ENCODE results near the gene FGF9.

FGF9 gene

GRCh38 chr13:21670883-21671619 lies at the start of gene FGF9:
TSS of gene FGF9 (plus strand) at chr13:21671073. CDS start at chr13:21671913, 840 bp downstream.
- peak; percentile 91 for DNase-seq (ENCODE audit: low spot score)

DNA sequence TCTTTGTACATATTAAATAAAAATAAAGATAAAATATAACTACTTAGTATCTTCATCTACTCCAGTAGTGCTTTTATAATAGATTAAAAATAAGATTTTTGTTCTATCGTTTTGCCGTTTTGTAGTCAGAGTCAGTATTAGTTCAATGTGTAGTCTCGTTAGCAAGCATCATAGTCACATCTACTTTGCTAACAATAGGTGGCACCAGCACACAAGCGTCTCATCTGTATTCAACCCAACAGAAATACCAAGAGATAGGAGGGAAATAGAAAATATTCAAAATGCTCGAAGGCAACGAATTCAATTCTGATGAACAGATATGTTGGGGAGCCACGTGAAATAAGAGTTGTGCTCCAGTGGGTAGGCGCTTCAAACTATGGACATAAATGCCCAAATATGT lies 45.5 kb upstream of the FGF9 start:
- peak; percentile 46 for DNase-seq (ENCODE audit: low spot score)

GRCh38 chr13:21632196-21632595 lies 38.7 kb upstream of the FGF9 start:
- no peak for DNase-seq (ENCODE audit: low spot score)

DNA sequence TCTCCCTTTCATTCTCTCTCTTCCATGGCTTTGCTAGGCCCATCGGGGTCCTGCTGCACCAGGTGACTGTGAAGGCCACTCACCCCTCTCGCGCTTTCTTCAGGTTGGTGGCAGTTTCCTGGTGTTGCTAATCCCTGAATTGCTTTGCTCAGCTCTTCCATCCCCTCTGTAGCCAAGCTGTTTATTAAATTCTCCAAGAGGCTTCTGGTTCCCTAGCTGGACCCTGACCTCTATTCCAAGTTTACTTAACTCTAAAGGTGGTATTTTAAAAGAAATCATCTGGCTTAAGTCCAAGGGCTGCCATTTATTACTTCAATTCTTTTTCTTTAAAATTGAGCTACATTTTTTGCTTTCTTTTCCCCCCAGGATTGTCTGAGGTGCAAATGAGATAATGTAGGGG lies 34.2 kb upstream of the FGF9 start:
- DNase-seq (ENCODE audit: low spot score): no peak

GRCh38 chr13:21637296-21637695 lies 33.6 kb upstream of the FGF9 start:
- DNase-seq (ENCODE audit: low spot score): peak; percentile 27

DNA sequence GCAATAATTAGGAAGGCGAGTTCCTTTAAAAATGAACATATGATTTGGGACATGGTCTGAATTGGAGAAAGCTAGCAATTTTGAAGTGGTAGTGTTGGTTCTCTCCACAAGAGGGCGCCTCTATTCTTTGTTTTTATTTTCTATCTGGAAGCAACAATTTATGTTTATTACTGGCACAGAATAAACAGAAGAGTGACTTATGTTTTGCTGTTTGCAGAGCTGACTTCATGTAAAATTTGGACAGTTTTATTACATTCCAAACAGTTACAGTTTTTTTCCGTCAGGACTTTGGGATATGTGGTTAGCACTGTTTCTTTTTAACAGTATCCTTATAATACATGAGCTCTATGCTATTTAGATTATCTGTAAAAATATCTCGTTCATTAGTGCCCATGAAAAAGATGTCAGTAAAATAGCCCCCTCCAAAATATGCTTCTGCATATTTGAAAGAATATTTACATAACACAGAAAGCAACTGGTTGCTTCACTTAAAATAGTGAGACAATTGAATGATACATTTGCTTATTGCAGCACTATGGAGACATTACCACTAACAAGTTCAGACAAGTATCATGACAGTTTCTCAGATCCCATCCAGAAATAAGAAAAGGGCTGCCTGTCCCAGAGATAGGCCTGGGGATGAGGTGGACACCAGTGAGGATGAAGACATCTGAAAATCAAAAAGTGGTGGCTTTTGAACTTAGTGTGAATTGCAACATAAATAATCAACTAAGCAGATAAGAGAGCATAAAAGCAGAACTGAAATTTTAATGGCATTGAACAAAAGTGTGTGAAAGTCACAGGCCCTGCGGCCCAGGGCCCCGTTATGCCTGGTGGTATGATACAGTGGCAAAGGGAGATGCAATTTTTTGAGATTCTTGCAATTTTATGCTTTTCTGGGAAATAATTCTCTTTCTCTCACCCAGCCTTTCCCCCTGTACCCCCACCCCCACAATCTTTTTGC lies 32.3 kb upstream of the FGF9 start:
- DNase-seq (ENCODE audit: low spot score): peak; percentile 32

GRCh38 chr13:21639561-21639960 lies 31.3 kb upstream of the FGF9 start:
- DNase-seq (ENCODE audit: low spot score): no peak

DNA sequence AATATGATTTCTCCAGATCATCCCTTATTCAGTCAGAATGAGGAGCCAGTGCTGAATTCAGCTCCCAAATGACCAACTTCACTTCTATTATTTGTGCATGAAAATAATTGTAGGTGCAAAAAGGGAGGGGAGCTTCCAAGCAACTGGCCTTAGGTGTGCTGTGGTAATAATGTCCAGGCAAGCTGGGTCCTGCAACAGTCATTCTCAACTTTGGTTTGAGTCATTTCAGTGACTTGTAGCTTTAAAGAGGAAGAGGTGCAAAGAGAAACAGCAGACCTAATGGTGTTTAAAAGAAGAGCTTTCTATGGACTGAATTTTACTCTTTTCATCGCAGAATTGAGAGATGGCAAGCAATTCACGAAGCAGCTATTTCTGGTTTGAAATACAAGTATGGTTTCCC lies 29.2 kb upstream of the FGF9 start:
- no peak for DNase-seq (ENCODE audit: low spot score)

- DNase-seq (ENCODE audit: low spot score): no peak
Measured at GRCh38 chr13:21657538-21657937, 13.3 kb upstream of the FGF9 start.

GRCh38 chr13:21659087-21659486 lies 11.8 kb upstream of the FGF9 start:
- DNase-seq (ENCODE audit: low spot score): no peak

GRCh38 chr13:21661097-21661909 lies 9.6 kb upstream of the FGF9 start:
- DNase-seq (ENCODE audit: low spot score): no peak

DNA sequence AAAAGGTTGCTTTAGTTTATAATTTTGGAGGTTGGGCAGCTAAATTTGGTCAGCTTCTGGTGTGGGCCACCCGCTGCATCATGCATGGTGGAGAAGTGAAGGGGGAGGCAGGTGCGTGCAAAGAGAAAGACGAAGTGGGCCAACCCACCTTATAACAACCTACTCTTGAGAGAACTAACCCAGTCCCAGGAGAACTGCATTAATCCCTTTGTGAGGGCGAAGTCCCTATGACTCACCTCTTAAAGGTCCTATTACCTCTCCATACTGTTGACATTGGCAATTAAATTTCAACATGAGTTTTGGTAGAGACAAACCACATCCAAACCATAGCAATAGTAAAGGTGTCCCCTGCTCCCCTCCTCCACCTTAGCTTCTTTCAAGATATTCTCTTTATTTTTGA lies 7.7 kb upstream of the FGF9 start:
- no peak for DNase-seq (ENCODE audit: low spot score)

DNA sequence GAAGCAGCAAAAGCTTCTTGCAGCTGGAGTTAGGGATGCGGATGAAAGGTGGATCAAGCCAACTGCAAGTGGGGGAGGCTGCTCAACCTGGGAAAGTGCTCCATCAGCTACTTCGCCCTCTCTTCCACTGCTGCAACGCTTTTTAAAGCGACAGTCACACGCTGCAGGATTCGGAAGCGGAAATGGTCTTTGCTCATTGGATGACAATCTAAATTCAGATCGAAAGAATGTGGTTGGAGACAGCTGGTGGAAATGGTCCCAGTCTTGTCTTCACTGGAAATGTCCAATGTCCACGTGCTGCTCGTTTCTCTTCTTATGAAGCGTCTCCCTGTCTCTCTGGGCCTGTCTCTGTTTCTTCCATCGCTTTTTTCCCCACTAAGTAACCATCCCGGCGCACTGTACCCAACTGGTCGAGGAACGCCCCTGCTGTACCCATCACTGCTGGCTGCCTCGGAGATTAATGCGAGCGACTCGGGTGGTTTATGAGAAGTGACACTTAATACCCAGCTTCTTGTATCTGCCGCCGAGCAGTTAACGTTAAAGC lies 2.1 kb upstream of the FGF9 start:
- peak; percentile 27 for DNase-seq (ENCODE audit: low spot score)

- DNase-seq (ENCODE audit: low spot score): peak; percentile 68
Measured at GRCh38 chr13:21670006-21670882, 629 bp upstream of the FGF9 start.

- DNase-seq (ENCODE audit: low spot score): no peak
Measured at GRCh38 chr13:21671620-21672286, 880 bp downstream of the FGF9 start.

GRCh38 chr13:21672287-21672680 lies 1.4 kb downstream of the FGF9 start:
- no peak for DNase-seq (ENCODE audit: low spot score)

GRCh38 chr13:21672796-21673538 lies 2.1 kb downstream of the FGF9 start:
- peak; percentile 31 for DNase-seq (ENCODE audit: low spot score)

GRCh38 chr13:21673539-21673788 lies 2.6 kb downstream of the FGF9 start:
- no peak for DNase-seq (ENCODE audit: low spot score)

GRCh38 chr13:21673789-21674489 lies 3.1 kb downstream of the FGF9 start:
- peak; percentile 85 for DNase-seq (ENCODE audit: low spot score)
